GM12873 (cell line): Measurements from ENCODE around the gene MSL1.

Experiments used
- TF ChIP-seq, protein P1 (sequence below): IDR thresholded peaks from 2 replicates; pipeline ENCODE4 v1.5.1; 2012; ENCODE audit warnings: low read depth, mild to moderate bottlenecking, moderate library complexity, low read length, control low read depth; ENCODE audit not compliant: insufficient read depth; ENCODE audit errors: missing control alignments

Gene MSL1

GRCh38 chr17:40093005-40093579, 28.7 kb upstream of the MSL1 start:
- TF ChIP-seq, protein P1, sequence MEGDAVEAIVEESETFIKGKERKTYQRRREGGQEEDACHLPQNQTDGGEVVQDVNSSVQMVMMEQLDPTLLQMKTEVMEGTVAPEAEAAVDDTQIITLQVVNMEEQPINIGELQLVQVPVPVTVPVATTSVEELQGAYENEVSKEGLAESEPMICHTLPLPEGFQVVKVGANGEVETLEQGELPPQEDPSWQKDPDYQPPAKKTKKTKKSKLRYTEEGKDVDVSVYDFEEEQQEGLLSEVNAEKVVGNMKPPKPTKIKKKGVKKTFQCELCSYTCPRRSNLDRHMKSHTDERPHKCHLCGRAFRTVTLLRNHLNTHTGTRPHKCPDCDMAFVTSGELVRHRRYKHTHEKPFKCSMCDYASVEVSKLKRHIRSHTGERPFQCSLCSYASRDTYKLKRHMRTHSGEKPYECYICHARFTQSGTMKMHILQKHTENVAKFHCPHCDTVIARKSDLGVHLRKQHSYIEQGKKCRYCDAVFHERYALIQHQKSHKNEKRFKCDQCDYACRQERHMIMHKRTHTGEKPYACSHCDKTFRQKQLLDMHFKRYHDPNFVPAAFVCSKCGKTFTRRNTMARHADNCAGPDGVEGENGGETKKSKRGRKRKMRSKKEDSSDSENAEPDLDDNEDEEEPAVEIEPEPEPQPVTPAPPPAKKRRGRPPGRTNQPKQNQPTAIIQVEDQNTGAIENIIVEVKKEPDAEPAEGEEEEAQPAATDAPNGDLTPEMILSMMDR, result no peak

- TF ChIP-seq, protein P1, result no peak
Measured at GRCh38 chr17:40093580-40094201, 28.1 kb upstream of the MSL1 start.

GRCh38 chr17:40094874-40095273, 26.9 kb upstream of the MSL1 start:
- TF ChIP-seq, protein P1, result no peak

- TF ChIP-seq, protein P1, result no peak
Measured at GRCh38 chr17:40095351-40095943, 26.3 kb upstream of the MSL1 start.

DNA sequence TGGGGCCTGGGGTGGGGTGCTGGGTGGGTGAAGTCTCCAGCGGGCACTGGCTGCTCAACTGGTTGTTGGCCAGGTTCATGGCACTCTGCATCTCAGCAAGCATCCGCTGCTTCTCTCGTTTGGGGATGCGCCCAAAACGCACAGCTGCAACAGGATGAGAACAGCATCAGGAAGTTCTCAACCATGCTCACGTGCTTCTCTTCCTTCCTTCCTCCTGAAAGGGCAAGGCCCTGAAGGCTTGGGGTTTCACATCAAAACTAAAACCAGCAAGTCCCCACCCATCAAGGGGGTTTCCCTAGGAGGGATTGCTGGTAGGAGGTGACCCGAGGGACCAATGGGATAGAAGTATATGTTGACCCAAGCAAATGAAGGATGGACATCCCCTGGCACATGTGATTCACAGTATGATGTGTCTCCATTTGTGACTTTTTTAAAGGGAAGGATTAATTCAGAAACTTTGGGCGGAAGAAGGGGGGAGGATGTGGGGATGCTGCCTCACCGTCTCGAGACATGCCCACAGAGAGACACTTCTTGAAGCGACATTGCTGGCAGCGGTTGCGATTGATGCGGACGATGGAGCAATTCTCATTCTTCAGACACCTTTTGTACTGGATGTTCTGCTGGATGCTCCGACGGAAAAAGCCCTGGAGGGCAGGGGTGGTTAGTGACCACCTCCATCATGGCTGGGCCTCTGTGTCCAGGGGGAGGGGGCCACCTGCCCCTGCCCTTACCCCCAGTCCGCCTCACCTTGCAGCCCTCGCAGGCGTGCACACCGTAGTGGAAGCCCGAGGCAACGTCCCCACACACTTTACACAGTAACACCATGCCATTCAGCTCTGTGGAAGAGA, 25.6 kb upstream of the MSL1 start:
- TF ChIP-seq, protein P1, result no peak

GRCh38 chr17:40097087-40097486, 24.7 kb upstream of the MSL1 start:
- TF ChIP-seq, protein P1, result no peak
